ENCODE results near the gene TMEM255B.
"Not testable (repeated sequence)": the region's sequence is repeated elsewhere in the genome, so short reads cannot be mapped to it uniquely, and the experiment has no call there.

Gene TMEM255B

DNA sequence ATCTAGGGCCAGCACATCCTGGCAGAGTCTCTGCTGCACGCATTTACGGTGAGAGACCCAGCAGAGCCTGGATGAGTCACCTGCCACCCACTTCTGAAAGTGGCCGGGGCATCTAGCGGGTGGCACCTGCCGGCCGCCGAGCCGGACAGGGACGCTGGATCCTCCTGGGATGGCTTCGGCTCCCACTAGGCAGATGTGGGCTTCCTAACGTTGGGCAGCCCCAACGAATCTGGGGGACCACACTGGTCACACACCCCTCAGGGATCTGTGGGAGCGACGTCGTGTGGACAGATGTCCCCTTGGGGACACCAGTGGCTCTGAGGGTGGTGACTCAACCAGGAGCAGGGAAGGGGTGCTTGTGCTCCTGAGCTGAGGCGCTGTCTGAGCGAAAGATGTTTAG lies 32.2 kb downstream of the TMEM255B start:
- DNase-seq = no peak

DNA sequence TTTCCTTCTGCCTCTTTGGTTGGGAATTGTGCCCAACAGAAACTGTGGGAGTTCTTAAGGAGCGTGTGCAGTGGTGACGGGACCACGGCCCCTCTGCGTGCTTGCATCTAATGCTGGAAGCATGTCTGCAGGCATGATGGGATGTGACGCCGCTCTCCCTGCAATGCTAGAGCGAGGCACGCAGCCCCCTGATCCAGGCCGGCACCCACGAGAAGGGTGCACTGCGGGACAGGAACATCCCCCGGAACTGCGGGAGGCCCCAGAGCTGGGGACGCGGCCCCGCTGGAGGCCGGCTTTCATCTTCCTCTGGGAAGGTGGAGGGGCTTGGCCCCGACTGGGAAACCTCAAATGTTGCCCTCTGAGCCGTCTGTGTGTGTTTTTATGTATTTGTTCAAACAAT lies 32.7 kb downstream of the TMEM255B start:
- DNase-seq = no peak

DNA sequence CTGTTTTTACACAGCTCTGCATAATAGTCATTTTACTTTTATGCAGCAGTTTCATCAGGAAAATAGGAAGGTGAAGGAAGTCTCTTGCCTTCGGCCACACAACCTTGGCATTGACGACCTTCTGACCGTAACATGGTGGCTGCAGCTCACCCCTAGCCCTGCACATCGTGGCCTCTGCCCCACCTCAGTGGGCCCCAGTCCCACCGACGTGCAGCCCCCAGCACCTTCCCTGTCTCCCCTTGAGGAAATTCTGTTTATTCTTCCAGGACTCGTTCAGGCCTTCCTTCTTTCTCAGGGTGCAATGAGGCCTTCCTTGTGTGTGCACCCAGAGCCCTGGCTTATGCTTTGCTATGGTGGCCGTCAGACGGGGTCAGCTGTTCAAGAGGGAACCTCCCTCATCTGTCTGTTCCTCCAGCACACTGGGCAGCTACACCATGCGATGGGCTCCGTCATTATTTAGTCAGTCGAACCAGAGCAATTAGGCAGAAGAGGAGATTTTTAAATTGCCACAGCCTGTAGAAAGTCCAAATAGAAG lies 33.3 kb downstream of the TMEM255B start:
- no peak for DNase-seq

- no peak for DNase-seq
Measured at GRCh38 chr13:113792886-113793717, 34.1 kb downstream of the TMEM255B start.

- no peak for DNase-seq
Measured at GRCh38 chr13:113793718-113794085, 34.7 kb downstream of the TMEM255B start.

DNA sequence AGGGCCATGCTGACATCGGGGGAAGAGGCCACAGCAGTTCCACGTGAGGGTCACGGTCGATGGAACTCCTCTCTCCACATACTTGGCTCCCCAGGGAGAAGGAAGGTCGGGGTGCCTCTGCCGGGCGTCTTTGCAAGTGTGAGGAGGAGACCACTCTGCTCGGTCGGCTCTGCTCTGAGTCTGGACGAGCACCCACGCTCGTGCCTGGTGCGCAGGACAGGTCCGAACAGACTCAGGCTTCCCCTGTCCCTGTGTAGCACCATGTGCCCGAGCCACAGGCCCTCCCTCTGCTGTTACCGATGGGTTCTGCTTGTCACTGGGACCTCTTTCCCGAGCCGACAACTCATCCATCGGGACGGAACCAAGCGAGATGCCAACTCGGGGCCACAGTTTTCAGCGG lies 35.1 kb downstream of the TMEM255B start:
- no peak for DNase-seq

- DNase-seq = no peak
Measured at GRCh38 chr13:113794764-113795173, 35.7 kb downstream of the TMEM255B start.

DNA sequence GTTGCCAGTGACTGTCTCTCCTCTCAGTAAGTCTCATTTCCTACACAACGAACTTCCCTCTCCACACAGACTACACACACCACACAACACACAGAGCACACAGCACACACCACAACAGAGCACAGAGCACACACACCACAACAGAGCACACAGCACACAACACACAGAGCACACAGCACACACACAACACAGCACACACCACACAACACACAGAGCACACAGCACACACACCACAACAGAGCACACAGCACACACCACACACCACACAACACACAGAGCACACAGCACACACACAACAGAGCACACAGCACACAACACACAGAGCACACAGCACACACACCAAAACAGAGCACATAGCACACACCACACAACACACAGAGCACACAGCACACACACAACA lies 36.3 kb downstream of the TMEM255B start:
- not testable (repeated sequence) for DNase-seq

DNA sequence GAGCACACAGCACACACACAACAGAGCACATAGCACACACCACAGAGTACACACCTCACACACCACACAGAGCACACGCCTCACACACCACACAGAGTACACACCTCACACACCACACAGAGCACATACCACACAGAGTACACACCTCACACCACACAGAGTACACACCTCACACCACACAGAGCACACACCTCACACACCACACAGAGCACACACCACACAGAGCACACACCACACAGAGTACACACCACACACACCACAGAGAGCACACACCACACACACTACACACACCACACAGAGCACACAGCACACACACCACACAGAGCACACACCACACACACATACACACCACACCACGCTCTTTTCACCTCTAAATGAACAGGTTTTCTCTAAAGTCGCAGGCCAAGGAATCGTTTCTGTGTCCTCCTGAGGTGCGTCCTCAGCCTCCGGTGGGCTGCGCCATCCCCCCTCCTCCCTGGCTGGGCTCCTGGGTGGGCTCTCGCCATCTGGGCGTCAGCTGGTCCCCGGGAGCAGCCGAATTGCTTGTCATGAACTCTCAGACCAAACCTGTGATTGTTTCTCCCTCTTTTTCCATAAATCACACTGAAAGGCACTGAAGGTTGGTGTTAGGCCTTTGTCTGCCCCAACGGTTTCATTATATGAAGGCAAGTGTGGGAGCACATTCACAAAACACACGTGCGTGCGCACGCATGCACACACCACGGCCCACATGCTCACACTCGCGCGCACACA lies 37.4 kb downstream of the TMEM255B start:
- DNase-seq = no peak

DNA sequence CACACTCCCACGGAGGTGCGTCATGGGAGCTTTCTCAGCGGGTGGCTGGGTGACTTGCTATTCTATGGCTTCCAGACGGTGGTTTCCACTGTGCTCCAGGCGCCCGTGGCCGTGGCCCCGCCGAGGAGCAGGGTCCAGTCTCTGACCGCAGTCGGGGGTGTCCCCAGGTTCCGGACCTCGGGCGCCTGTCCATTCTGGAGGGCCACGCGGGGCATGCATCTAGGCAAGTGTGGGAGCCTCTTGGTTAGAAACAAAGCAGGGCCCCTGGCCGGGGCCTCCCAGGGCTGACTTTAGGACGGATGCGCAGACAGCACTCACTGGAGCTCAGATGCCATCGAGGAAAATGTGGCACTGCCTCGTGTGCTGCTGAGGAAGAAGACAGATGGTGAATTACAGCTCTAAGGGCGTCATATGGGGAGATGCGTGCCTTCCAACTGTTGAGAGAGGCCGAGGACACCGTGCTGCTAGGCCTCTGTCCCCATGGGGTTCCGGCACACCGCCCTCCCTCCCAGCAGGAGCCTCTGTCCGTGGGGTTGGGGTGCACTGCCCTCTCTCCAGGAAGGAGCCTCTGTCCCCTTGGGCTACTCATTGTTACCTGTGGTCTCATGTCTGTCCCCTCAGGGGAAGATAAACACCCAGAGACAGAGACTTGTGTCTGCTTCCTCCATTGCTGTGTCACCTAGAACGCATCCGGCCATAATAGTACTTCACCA lies 38.1 kb downstream of the TMEM255B start:
- DNase-seq = no peak

DNA sequence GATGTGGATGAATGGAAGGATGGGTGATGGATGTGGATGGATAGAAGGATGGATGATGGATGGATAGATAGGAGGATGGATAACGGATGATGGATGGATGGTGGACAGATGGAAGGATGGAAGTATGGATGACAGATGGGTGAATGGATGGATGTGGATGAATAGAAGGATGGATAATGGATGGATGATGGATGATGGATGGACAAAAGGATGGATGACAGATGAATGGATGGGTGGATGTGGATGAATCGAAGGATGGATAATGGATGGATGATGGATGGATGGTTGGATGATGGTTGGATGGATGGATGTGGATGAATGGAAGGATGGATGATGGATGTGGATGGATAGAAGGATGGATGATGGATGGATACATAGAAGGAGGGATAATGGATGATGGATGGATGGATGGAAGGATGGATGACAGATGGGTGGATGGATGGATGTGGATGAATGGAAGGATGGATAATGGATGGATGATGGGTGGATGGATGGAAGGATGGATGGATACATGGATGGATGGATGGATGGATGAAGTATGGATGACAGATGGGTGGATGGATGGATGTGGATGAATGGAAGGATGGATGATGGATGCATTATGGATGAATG lies 39.3 kb downstream of the TMEM255B start:
- no peak for DNase-seq

- no peak for DNase-seq
Measured at GRCh38 chr13:113800576-113800926, 41.5 kb downstream of the TMEM255B start.

DNA sequence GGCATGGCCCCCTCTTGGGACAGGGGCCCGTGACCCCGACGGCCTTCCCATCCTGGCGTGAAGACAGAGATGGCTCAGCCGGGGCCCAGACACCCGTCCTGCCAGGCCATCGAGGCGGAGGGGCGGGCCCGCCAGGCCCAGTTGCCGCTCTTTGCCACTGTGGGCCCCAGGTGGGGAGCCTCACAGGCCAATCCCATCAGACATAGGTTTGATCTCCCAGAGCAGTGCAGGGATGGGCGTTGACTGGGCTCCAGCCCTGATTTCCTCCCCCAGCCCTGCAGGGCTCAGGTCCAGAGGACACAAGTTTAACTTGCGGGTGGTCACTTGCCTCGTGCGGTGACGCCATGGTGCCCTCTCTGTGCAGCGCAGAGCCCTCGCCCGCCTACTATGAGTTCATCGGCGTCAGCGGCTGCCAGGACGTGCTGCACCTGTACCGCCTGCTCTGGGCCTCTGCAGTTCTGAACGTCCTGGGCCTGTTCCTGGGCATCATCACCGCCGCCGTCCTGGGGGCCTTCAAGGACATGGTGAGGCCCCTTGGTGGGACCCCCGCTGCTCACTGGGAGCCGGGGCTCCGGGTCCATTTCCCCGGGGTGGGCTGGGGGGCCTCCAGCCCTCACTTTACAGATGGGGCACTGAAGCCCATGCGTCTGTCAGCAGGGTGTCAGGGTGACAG lies 42.4 kb downstream of the TMEM255B start:
- DNase-seq = no peak

DNA sequence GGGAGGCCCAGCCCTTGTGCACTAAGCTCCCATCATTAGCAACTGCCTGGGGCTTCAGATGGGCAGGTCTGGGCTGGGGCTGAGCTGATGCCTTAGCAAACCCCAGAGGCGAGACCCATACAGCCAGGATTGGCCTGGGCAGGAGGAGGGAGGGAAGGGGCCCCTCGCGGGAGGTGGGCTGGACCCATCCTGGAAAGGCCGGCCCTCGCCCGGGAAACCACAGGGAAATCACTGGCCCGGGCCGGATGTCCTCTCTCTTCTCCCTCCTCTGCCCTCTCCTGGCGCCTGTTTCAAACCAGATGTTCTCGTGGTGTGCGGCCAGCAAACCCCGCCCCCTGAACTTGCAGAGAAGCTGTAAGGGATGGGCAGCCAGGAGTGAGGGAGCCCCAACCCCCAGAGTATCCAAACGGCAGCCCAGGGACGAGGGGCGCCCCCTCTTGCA lies 43.1 kb downstream of the TMEM255B start:
- no peak for DNase-seq

- DNase-seq = no peak
Measured at GRCh38 chr13:113802761-113803160, 43.7 kb downstream of the TMEM255B start.

GRCh38 chr13:113803409-113804016 lies 44.5 kb downstream of the TMEM255B start:
- DNase-seq = no peak

DNA sequence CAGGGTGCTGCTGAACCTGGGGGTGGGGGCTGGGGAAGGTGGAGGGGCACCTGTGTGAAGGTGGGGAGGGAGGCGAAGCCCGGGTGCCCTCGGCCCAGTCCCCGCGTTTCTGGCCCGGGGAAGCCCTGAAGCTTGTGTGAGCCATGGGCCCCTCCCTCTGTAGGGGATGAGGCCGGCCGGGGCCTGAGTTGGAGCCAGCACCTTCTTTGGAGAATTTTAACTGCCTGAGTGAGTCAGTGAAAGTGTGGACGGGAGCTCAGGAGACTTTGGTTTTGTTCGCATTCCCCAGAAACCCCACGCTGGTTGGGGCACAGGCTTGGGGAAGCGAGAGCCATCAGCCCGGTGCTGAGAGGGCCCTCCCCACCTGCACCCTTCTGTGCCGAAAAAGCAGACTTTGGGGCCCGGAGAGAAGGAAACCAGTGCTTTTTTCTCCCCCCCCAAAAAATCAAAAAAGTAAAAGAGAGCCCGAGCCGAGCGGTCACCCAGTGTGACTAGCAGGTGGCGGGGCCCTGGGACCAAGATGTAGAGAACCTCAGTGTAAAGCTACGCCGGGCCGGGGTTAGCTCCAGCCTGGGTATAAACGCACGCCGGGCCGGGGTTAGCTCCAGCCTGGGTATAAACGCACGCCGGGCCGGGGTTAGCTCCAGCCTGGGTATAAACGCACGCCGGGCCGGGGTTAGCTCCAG lies 45.1 kb downstream of the TMEM255B start:
- no peak for DNase-seq

GRCh38 chr13:113804703-113805430 lies 45.8 kb downstream of the TMEM255B start:
- no peak for DNase-seq

GRCh38 chr13:113805431-113806103 lies 46.5 kb downstream of the TMEM255B start:
- DNase-seq = no peak

DNA sequence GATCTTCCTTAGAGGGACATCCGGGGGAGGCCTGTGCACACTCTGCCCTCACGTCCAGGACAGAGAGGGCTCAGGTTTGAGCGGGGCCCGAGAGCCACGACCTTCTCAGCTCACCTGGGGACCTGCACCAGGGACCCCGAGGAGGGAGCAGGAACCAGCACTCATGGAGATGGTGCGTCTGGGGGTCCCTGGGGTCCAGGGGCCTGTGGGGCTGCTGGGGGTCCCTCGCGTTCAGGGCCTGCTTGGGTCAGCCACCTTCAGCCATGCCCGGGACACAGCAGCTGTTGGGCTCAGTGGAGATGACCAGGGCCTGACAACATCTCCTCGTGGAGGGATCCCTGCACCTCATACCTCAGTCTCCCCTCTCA lies 47.1 kb downstream of the TMEM255B start:
- DNase-seq = no peak
